PFSK-1 (cell line): ENCODE measurements around the gene GZF1.

ENCODE experiments used
- FOXP2 ChIP-seq: optimal IDR thresholded peaks from 2 replicates; pipeline ENCODE3; 2011; ENCODE audit warnings: borderline replicate concordance, control low read depth, inconsistent platforms; ENCODE audit not compliant: insufficient read depth; ENCODE audit errors: extremely low read length, extremely low read depth
- POLR2AphosphoS5 ChIP-seq: IDR thresholded peaks from 2 replicates; pipeline ENCODE4 v1.6.1; 2012; ENCODE audit warnings: low read depth, mild to moderate bottlenecking, control low read depth, low read length, moderate library complexity
- SIN3A ChIP-seq: IDR thresholded peaks from 2 replicates; pipeline ENCODE4 v1.6.1; 2012; ENCODE audit warnings: mild to moderate bottlenecking, low read length, moderate library complexity, borderline replicate concordance; ENCODE audit not compliant: insufficient read depth
- TAF1 ChIP-seq: IDR thresholded peaks from 2 replicates; pipeline ENCODE4 v1.6.1; 2012; ENCODE audit warnings: low read length, control low read depth, borderline replicate concordance; ENCODE audit not compliant: insufficient read depth
- TF ChIP-seq, protein P1 (sequence below), 2 experiments: IDR thresholded peaks; 2 replicates each; pipeline versions ENCODE4 v1.6.1 to v1.8.0; 2011 to 2012; ENCODE audit warnings: low read depth in 2 of 2, low read length in 2 of 2, control low read depth in 1 of 2, inconsistent platforms in 1 of 2, mild to moderate bottlenecking in 1 of 2, moderate library complexity in 1 of 2; ENCODE audit not compliant: insufficient read depth in 1 of 2

GZF1 gene

DNA sequence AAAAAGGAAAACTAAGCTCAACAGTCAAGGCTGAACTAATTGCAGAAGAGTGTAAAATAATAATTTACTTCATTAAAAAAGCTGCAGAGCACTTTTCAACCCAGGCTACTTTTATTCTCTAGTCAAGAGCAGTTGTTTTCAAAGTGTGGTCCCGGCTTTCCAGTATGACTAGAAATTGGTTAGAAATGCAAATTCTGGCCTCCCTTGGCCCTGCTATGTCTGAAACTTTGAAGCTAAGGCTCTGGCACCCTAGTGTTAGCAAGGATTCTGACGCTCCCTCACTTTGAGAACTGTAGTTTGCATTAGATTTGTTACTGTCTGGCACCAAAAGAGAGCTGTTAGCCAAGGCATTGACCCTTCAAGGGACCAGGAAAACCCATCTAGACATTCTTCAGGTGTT lies 20.9 kb upstream of the GZF1 start:
- TF ChIP-seq POLR2AphosphoS5: no peak
- TF ChIP-seq, protein P1, sequence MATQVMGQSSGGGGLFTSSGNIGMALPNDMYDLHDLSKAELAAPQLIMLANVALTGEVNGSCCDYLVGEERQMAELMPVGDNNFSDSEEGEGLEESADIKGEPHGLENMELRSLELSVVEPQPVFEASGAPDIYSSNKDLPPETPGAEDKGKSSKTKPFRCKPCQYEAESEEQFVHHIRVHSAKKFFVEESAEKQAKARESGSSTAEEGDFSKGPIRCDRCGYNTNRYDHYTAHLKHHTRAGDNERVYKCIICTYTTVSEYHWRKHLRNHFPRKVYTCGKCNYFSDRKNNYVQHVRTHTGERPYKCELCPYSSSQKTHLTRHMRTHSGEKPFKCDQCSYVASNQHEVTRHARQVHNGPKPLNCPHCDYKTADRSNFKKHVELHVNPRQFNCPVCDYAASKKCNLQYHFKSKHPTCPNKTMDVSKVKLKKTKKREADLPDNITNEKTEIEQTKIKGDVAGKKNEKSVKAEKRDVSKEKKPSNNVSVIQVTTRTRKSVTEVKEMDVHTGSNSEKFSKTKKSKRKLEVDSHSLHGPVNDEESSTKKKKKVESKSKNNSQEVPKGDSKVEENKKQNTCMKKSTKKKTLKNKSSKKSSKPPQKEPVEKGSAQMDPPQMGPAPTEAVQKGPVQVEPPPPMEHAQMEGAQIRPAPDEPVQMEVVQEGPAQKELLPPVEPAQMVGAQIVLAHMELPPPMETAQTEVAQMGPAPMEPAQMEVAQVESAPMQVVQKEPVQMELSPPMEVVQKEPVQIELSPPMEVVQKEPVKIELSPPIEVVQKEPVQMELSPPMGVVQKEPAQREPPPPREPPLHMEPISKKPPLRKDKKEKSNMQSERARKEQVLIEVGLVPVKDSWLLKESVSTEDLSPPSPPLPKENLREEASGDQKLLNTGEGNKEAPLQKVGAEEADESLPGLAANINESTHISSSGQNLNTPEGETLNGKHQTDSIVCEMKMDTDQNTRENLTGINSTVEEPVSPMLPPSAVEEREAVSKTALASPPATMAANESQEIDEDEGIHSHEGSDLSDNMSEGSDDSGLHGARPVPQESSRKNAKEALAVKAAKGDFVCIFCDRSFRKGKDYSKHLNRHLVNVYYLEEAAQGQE (IDR thresholded peaks at IDR 0.05; ENCODE audit: insufficient read depth in 1 of 2, low read depth in 2 of 2, low read length in 2 of 2): no peak
- no peak for TF ChIP-seq TAF1
- TF ChIP-seq SIN3A: no peak
- no peak for TF ChIP-seq FOXP2

DNA sequence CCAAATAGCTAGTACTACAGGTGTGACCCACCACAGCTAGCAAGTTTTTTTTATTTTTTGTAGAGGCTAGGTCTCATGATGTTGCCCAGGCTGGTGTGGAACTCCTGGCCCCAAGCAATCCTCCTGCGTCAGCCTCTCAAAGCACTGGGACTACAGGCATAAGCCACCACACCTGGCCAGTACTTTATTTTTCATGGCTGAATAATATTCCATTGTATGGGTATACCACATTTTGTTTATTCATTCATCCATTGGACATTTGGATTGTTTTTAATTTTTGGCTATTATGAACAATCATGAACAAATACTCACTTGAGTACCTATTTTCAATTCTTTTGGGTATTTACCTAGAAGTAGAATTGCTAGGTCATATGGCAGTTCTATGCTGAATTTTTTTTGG lies 18.4 kb upstream of the GZF1 start:
- TF ChIP-seq FOXP2: no peak
- TF ChIP-seq, protein P1 (IDR thresholded peaks at IDR 0.05; ENCODE audit: insufficient read depth in 1 of 2, low read depth in 2 of 2, low read length in 2 of 2): no peak
- no peak for TF ChIP-seq TAF1
- TF ChIP-seq SIN3A: no peak
- TF ChIP-seq POLR2AphosphoS5: no peak

DNA sequence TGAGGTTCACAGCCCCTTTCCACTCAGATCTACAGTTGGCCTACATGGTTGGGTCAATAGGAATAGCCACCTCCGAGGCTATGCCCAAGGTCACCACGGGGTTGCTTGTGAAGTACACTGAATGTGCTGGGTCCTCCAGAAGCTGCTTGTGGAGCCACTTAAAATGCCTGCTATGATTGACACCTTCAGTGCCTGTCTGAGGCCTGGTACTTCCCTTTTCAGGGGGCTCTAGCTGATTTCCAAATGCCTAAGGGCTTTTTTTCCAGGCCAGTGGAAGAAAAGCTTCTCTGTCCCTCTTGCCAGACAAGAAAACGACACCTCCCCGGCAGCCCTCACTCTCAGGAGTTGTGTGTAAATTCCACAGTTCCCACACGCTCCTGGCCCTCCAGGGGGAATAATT lies 17.6 kb upstream of the GZF1 start:
- TF ChIP-seq POLR2AphosphoS5: no peak
- no peak for TF ChIP-seq TAF1
- TF ChIP-seq, protein P1 (IDR thresholded peaks at IDR 0.05; ENCODE audit: insufficient read depth in 1 of 2, low read depth in 2 of 2, low read length in 2 of 2): no peak
- no peak for TF ChIP-seq SIN3A
- no peak for TF ChIP-seq FOXP2

DNA sequence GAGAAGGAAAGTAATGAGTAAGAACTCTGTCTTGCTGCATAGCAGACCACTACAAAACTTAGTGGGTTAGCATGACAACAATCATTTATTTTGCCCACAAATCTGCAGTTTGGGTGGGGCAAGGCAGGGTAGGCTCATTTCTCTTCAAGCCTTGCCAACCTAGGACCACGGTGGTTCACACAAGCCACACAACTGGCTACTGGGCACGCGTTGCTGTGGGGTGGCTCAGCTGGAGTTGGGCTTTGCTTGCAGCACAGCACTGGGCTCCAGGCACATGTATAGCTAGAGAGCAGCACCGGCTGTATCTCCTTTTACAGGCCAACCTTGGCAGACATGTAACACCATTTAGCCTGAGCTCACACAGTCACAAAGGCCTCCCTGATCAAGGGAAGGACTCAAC lies 16.0 kb upstream of the GZF1 start:
- TF ChIP-seq POLR2AphosphoS5: no peak
- TF ChIP-seq, protein P1 (IDR thresholded peaks at IDR 0.05; ENCODE audit: insufficient read depth in 1 of 2, low read depth in 2 of 2, low read length in 2 of 2): no peak
- TF ChIP-seq SIN3A: no peak

DNA sequence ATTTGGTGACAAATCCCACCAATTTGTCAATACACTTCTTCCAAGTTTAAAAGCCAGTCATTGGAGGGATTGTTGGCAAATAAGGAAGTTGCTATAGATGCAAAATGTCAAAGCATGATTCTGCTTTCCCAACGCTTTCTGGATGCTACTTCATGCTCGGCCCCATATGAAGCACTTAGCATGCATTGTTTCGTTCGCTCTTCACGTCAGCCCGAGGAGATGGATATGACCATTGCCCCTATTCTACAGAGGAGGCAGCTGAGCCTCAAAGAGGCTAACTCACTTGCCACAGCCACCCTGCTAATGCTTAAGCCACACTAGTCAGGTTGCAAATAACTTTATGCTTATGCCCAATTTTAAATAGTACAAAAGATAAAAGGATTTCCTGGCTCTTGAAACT lies 14.2 kb upstream of the GZF1 start:
- no peak for TF ChIP-seq POLR2AphosphoS5
- no peak for TF ChIP-seq TAF1
- TF ChIP-seq FOXP2: no peak
- TF ChIP-seq SIN3A: no peak
- TF ChIP-seq, protein P1 (IDR thresholded peaks at IDR 0.05; ENCODE audit: insufficient read depth in 1 of 2, low read depth in 2 of 2, low read length in 2 of 2): no peak
